IPS-20b (cell line): ENCODE data around the gene SLC35G3.
"Not testable (repeated sequence)": the region's sequence is repeated elsewhere in the genome, so short reads cannot be mapped to it uniquely, and the experiment has no call there.

Experiments
- H3K27ac ChIP-seq: one replicate; pipeline ENCODE4 v1.5.1; 2013; ENCODE audit warnings: low read length
- H3K27me3 ChIP-seq: 2 replicates; pipeline ENCODE4 v1.6.1; 2013; ENCODE audit warnings: mild to moderate bottlenecking, low read length, inconsistent platforms; ENCODE audit not compliant: insufficient read depth
- H3K36me3 ChIP-seq: 2 replicates; pipeline ENCODE4 v1.6.1; 2013; ENCODE audit warnings: low read depth, mild to moderate bottlenecking, inconsistent platforms, low read length, moderate library complexity; ENCODE audit not compliant: insufficient read depth
- H3K4me1 ChIP-seq: 2 replicates; pipeline ENCODE4 v1.6.1; 2013; ENCODE audit warnings: mild to moderate bottlenecking, control low read depth, inconsistent platforms, low read length, moderate library complexity; ENCODE audit not compliant: insufficient read depth
- H3K4me3 ChIP-seq: 2 replicates; pipeline ENCODE4 v1.5.1; 2013; ENCODE audit warnings: mild to moderate bottlenecking, low read length, inconsistent platforms
- H3K9ac ChIP-seq: 2 replicates; pipeline ENCODE4 v1.6.1; 2013; ENCODE audit warnings: low read depth, mild to moderate bottlenecking, inconsistent platforms, low read length, moderate library complexity
- H3K9me3 ChIP-seq: 2 replicates; pipeline ENCODE4 v1.6.1; 2013; ENCODE audit warnings: mild to moderate bottlenecking, low read depth, low read length, inconsistent platforms; ENCODE audit not compliant: insufficient read depth

Gene SLC35G3

DNA sequence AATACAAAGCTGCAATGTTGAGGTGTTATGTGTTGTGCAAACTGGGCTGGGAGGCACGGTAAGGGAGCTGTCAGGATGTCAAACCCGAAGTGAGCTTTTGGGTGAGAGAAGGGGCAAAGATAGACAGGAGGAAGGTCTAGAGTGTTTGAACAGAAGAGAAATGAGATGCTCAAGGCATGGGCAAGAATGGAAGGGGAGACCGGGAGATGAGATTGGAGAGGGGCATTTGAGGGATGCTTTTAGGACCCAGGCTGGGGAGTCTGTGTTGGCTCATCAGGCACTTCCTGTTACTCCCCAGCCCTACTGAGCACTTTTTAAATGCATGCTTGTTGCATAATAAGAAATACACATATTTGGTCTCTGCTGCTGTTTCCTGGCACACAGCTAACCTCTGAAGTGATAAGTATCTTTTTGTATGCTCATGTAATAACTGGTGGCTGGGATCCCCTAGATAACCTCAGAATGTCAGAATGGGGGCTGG lies 32.9 kb downstream of the SLC35G3 start:
- Histone ChIP-seq H3K27me3 (no peaks in the 10 kb centered on the region), H3K27ac (no peak overlapping the region), H3K9ac (no peak overlapping the region), H3K4me1 (no peaks in the 10 kb centered on the region), H3K4me3 (no peak overlapping the region), H3K9me3 (no peaks in the 10 kb centered on the region), H3K36me3 (no peaks in the 10 kb centered on the region)

DNA sequence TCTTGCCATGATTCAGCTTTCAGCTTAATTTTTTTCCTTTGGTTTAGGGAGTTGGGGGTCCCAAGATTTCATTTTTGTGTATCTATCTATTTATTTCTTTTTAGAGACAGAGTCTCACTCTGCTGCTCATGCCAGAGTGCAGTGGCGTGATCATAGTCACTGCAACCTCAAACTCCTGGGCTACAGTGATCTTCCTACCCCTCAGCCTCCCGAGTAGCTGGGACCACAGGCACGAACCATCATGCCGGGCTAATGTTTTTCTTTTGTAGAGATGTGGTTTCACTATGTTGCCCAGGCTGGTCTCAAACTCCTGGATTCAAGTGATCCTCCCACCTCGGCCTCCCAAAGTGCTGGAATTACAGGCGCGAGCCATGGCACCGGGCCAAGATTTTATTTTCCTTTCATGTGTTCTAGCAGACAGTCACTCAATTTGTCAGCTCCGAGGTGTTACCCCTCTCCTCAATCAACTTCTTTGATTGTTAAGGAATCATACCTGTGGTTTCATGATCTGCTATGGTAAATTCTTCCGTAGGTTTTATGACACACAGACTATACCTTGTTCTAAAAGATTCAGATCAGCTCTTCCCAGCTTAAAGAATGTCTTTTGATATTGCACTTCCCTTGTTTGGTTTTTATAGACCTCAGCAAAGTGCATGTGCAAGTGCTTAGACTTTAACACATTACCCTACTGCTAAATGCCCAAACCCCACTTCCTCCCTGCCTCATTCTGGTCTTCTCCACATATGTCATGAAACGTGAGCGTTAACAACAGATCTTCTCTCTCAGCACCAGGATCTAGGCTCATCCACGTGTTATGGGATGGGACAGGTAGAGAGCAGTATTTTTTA lies 33.6 kb downstream of the SLC35G3 start:
- no peaks in the 10 kb centered on the region for H3K4me1 ChIP-seq
- no peaks in the 10 kb centered on the region for H3K27me3 ChIP-seq
- no peak overlapping the region for H3K27ac ChIP-seq
- no peak overlapping the region for H3K4me3 ChIP-seq
- H3K9me3 ChIP-seq, result no peaks in the 10 kb centered on the region
- H3K36me3 ChIP-seq, result no peaks in the 10 kb centered on the region
- H3K9ac ChIP-seq, result no peak overlapping the region

DNA sequence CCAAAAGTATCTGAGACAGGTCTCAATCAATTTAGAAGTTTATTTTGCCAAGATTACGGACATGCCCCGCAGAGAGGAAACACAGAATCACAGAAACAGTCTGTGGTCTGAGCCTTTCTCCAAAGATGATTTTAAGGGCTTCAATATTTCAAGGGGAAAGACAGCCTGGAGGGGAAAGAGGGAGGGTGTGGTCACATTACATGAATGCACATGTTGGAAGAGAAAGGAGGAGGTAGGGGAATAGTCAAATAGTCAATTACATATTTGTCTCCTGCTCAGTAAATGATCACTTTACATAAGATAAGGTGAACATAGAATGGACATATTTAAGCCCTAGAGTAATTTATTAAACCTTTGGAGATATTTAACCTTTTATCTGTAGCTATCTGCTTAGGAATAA lies 34.3 kb downstream of the SLC35G3 start:
- no peaks in the 10 kb centered on the region for H3K4me1 ChIP-seq
- H3K4me3 ChIP-seq, result no peak overlapping the region
- no peaks in the 10 kb centered on the region for H3K27me3 ChIP-seq
- no peaks in the 10 kb centered on the region for H3K9me3 ChIP-seq
- no peaks in the 10 kb centered on the region for H3K36me3 ChIP-seq
- no peak overlapping the region for H3K27ac ChIP-seq
- H3K9ac ChIP-seq, result no peak overlapping the region

GRCh38 chr17:35155246-35155645 lies 38.9 kb downstream of the SLC35G3 start:
- no peaks in the 10 kb centered on the region for H3K27me3 ChIP-seq
- no peak overlapping the region for H3K27ac ChIP-seq
- no peaks in the 10 kb centered on the region for H3K9me3 ChIP-seq
- no peak overlapping the region for H3K9ac ChIP-seq
- H3K4me1 ChIP-seq, result no peaks in the 10 kb centered on the region
- H3K36me3 ChIP-seq, result no peaks in the 10 kb centered on the region
- no peak overlapping the region for H3K4me3 ChIP-seq

DNA sequence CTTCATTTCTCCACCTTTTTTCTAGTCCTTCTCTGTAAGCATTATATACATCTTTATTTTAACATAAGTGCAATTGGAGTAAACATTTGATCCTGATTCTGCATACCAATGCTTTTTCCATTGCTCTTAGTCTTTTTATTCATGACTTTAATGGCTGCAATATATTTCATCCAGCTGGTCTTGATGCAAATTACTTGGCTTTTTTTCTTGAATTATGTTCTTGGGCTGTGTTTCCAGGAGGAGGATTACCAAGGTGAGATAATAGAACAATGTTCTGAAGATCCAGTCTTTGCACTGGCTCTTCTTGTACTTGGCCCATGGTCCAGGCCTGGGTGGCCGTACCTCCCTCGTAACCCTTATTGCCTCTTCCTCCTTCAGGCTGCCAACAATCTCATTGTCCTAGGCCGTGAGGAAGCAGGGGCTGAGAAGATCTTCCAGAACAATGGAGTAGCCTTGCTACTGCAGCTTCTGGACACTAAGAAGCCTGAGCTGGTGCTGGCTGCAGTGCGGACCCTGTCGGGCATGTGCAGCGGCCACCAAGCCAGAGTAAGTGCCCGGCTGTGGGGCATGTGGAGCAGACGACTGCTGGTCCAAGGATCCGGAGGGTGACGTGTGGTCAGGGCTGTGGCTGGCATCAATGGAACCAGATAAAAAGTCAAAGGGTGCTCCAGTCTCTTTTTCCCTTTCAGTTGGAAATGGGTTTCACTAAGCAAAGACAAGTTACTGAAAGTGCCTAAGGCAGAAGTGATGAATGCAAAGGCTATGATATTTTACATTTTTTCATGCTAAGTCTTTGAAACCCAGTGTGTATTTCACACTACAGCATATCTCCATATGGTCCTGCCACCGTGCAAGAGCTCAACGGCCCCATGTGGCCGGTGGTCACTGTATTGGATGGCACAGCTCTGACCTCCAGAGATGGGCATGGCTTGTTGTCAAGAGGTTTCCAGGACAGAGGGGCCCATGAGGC lies 39.7 kb downstream of the SLC35G3 start:
- no peaks in the 10 kb centered on the region for H3K36me3 ChIP-seq
- no peaks in the 10 kb centered on the region for H3K4me1 ChIP-seq
- no peaks in the 10 kb centered on the region for H3K9me3 ChIP-seq
- no peak overlapping the region for H3K9ac ChIP-seq
- no peak overlapping the region for H3K4me3 ChIP-seq
- no peak overlapping the region for H3K27ac ChIP-seq
- no peaks in the 10 kb centered on the region for H3K27me3 ChIP-seq

DNA sequence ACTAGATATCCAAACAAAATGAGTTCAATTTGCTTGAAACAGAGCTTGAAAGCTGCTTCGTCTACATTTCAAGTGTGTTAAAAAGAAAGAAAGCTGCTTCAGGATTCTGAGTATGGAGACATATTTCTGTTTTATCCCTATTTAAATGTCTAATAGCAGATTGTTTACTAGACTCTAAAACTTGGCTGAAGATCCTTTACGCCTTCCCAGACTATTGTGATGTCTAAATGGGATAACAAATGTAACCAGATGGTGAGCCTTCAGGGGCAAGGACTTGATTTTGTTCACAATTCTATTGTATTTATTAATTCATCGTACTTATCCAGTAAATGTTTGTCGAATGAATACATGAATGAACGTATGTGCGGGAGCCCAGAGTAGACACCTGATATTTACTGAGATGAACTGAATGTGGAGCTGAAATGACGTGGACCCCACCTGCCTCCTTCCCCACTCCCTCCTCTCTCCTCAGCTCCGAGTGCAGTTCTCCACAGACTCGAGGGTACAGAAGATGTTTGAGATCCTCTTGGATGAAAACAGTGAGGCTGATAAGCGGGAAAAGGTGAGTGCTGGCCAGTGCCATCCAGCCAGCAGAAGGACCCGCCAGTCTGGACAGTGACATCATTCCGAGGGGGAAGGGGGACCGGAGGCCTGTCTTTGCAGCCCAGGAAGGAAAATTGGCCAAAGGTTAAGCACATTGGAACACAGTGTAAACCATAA lies 41.6 kb downstream of the SLC35G3 start:
- H3K27ac ChIP-seq, result no peak overlapping the region
- no peak overlapping the region for H3K9ac ChIP-seq
- no peaks in the 10 kb centered on the region for H3K27me3 ChIP-seq
- H3K36me3 ChIP-seq, result no peaks in the 10 kb centered on the region
- H3K9me3 ChIP-seq, result no peaks in the 10 kb centered on the region
- H3K4me1 ChIP-seq, result no peaks in the 10 kb centered on the region
- H3K4me3 ChIP-seq, result no peak overlapping the region

- H3K4me3 ChIP-seq, H3K9ac ChIP-seq, H3K9me3 ChIP-seq, H3K36me3 ChIP-seq, H3K27me3 ChIP-seq, H3K4me1 ChIP-seq, H3K27ac ChIP-seq: not testable (repeated sequence)
Measured at GRCh38 chr17:35151080-35151479, 43.1 kb downstream of the SLC35G3 start.

GRCh38 chr17:35149941-35150340 lies 44.3 kb downstream of the SLC35G3 start:
- Histone ChIP-seq H3K4me1 (no peaks in the 10 kb centered on the region), H3K27ac (no peak overlapping the region), H3K36me3 (no peaks in the 10 kb centered on the region), H3K9ac (no peak overlapping the region), H3K4me3 (no peak overlapping the region), H3K9me3 (no peaks in the 10 kb centered on the region), H3K27me3 (no peaks in the 10 kb centered on the region)

DNA sequence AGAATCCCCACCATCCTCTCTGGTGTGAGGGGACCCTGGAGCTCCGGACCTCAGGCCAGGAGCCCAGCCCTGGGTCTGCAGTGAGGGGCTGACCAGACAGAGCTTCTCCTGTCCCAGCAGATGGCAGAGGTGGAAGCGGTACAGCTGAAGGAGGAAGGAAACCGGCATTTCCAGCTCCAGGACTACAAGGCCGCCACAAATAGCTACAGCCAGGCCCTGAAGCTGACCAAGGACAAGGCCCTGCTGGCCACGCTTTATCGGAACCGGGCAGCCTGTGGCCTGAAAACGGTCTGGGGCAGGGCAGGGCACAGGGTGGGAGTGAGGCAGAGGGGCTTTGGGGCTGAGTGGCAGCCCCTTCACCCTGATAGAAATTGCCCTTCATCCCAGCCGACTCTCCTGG lies 46.0 kb downstream of the SLC35G3 start:
- H3K27ac ChIP-seq, result no peak overlapping the region
- H3K9me3 ChIP-seq, result no peaks in the 10 kb centered on the region
- no peaks in the 10 kb centered on the region for H3K4me1 ChIP-seq
- no peaks in the 10 kb centered on the region for H3K27me3 ChIP-seq
- H3K36me3 ChIP-seq, result no peaks in the 10 kb centered on the region
- no peak overlapping the region for H3K4me3 ChIP-seq
- H3K9ac ChIP-seq, result no peak overlapping the region

GRCh38 chr17:35147375-35147905 lies 46.8 kb downstream of the SLC35G3 start, which contains the start of gene UNC45B:
TSS of gene UNC45B (plus strand) at chr17:35147817. CDS start at chr17:35148264, 447 bp downstream.
- Histone ChIP-seq H3K9ac (no peak within 1 kb of the TSS), H3K27ac (no peak within 1 kb of the TSS), H3K27me3 (no peaks in the 10 kb centered on the region), H3K4me1 (no peaks in the 10 kb centered on the region), H3K4me3 (no peak within 1 kb of the TSS), H3K36me3 (no peaks in the 10 kb centered on the region), H3K9me3 (no peaks in the 10 kb centered on the region)

DNA sequence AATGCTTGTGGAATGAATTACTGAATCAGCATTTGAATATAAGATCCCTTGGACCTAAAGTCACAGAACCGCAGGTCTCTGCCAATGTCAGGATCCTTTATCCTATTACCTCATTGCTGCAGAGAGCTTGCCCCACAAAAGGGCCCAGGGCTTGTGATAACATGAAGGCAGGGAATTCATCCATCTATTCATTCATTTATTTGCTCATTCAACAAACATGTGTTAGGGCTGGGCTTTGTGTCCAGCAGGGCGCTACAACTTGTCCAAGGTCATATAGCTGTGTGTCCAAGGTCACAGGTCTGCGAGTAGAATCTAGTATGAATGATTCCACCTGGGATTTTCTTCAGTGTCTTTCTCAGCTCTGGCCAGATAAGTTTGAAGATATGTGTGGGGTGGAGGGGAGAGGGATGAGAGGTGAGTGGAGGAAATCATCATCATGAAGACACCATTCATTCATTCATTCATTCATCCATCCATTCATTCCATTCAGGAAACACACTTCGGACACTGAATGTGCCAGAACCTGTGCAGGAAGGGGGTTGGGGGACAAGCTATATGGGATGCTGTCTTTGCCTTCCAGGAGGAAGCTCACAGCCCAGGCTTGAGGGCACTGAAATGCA lies 47.9 kb downstream of the SLC35G3 start:
- Histone ChIP-seq H3K4me1 (no peaks in the 10 kb centered on the region), H3K4me3 (no peak overlapping the region), H3K27ac (no peak overlapping the region), H3K9ac (no peak overlapping the region), H3K9me3 (no peaks in the 10 kb centered on the region), H3K27me3 (no peaks in the 10 kb centered on the region), H3K36me3 (no peaks in the 10 kb centered on the region)
